GM21737 (cell line): ENCODE results near the gene CAPRIN1.
"Not testable (repeated sequence)": the region's sequence is repeated elsewhere in the genome, so short reads cannot be mapped to it uniquely, and the experiment has no call there.

Source experiments
- ATAC-seq: cut with Tn5 transposase; IDR thresholded peaks from one replicate; pipeline ENCODE4 v1.9.1; 2021; ENCODE audit warnings: mild to moderate bottlenecking, moderate library complexity; ENCODE audit not compliant: unreplicated experiment

CAPRIN1 gene

GRCh38 chr11:34084637-34085036 is 33.1 kb downstream of the CAPRIN1 start:
- ATAC-seq: no peak

GRCh38 chr11:34086554-34087283 is 35.2 kb downstream of the CAPRIN1 start:
- peak; percentile 57 for ATAC-seq

GRCh38 chr11:34091825-34092224 is 40.3 kb downstream of the CAPRIN1 start:
- no peak for ATAC-seq

- ATAC-seq: not testable (repeated sequence)
Observed at GRCh38 chr11:34094900-34095299, 43.4 kb downstream of the CAPRIN1 start.

GRCh38 chr11:34098813-34099212 is 47.3 kb downstream of the CAPRIN1 start:
- ATAC-seq: no peak

GRCh38 chr11:34104680-34105078 is 53.1 kb downstream of the CAPRIN1 start:
- ATAC-seq: no peak

GRCh38 chr11:34105079-34105956 is 53.8 kb downstream of the CAPRIN1 start, which contains the start of gene NAT10:
Gene NAT10 (plus strand): TSS chr11:34105629. CDS start chr11:34108226, 2,597 bp downstream.
- ATAC-seq: peak; percentile 78

- ATAC-seq: peak; percentile 20
Observed at GRCh38 chr11:34105957-34106504, 54.5 kb downstream of the CAPRIN1 start.

GRCh38 chr11:34111722-34112270 is 60.3 kb downstream of the CAPRIN1 start:
- no peak for ATAC-seq

- no peak for ATAC-seq
Observed at GRCh38 chr11:34114014-34114413, 62.5 kb downstream of the CAPRIN1 start.

GRCh38 chr11:34114471-34114870 is 62.9 kb downstream of the CAPRIN1 start:
- no peak for ATAC-seq

- ATAC-seq: no peak
Observed at GRCh38 chr11:34120651-34121050, 69.1 kb downstream of the CAPRIN1 start.

- ATAC-seq: no peak
Observed at GRCh38 chr11:34124885-34125668, 73.5 kb downstream of the CAPRIN1 start.

GRCh38 chr11:34126959-34127848 is 75.7 kb downstream of the CAPRIN1 start:
- ATAC-seq: no peak

- ATAC-seq: no peak
Observed at GRCh38 chr11:34128824-34129223, 77.3 kb downstream of the CAPRIN1 start.

GRCh38 chr11:34132261-34132965 is 80.9 kb downstream of the CAPRIN1 start:
- ATAC-seq: no peak

GRCh38 chr11:34134765-34135164 is 83.2 kb downstream of the CAPRIN1 start:
- no peak for ATAC-seq

GRCh38 chr11:34135439-34135838 is 83.9 kb downstream of the CAPRIN1 start:
- no peak for ATAC-seq

GRCh38 chr11:34136420-34136819 is 84.9 kb downstream of the CAPRIN1 start:
- no peak for ATAC-seq
